Measurements from ENCODE around the gene WDR18. TPM values are rescaled to one million over a fixed set of nuclear protein-coding genes. Genes with fewer than 3 reads are reported as not detected.

WDR18 gene
- total RNA-seq, 2 donors from 2014 or later, result 26.5 to 81.5 TPM

- peaks cover 10% of the 10 kb centered on the region for H3K4me1 ChIP-seq
Measured at GRCh38 chr19:1026783-1027649, 42.9 kb downstream of the WDR18 start.

GRCh38 chr19:1027650-1028061 is 43.5 kb downstream of the WDR18 start:
- H3K4me1 ChIP-seq, result peaks cover 10% of the 10 kb centered on the region
- H3K27me3 ChIP-seq, result no peaks in the 10 kb centered on the region
- peak overlapping the region; percentile 94 to 95 for H3K9ac ChIP-seq (ENCODE audit: low read depth in 2 of 2, low read length in 2 of 2)
- intact Hi-C loops (cut with DNase I), result no loop called here
- TF ChIP-seq CTCF (IDR thresholded peaks at IDR 0.05), result no peak
- no peaks in the 10 kb centered on the region for H3K9me3 ChIP-seq
- peak overlapping the region; percentile 89 for H3K4me3 ChIP-seq
- H3K27ac ChIP-seq, result peak overlapping the region; percentile 95
- H3K36me3 ChIP-seq, result peaks cover 11% of the 10 kb centered on the region
- DNase-seq, result peak; percentile 53

More at GRCh38 chr19:1026783-1027649, 42.9 kb downstream of the WDR18 start:
- Histone ChIP-seq H3K27ac (peak overlapping the region; percentile 95), H3K4me3 (peak overlapping the region; percentile 89), H3K36me3 (peaks cover 4% of the 10 kb centered on the region), H3K9me3 (no peaks in the 10 kb centered on the region), H3K9ac (ENCODE audit: low read depth in 2 of 2, low read length in 2 of 2) (peak overlapping the region; percentile 94 to 95), H3K27me3 (no peaks in the 10 kb centered on the region)
- TF ChIP-seq CTCF (IDR thresholded peaks at IDR 0.05), result no peak
- intact Hi-C loops (cut with DNase I), result no loop called here
- DNase-seq, result no peak

GRCh38 chr19:1028062-1028926 is 44.1 kb downstream of the WDR18 start:
- Histone ChIP-seq H3K27me3 (no peaks in the 10 kb centered on the region), H3K27ac (peak overlapping the region; percentile 95), H3K9me3 (no peaks in the 10 kb centered on the region), H3K4me1 (peaks cover 10% of the 10 kb centered on the region), H3K36me3 (peaks cover 12% of the 10 kb centered on the region), H3K4me3 (peak overlapping the region; percentile 89), H3K9ac (ENCODE audit: low read depth in 2 of 2, low read length in 2 of 2) (peak overlapping the region; percentile 94 to 95)
- peak; percentile 80 for DNase-seq
- TF ChIP-seq CTCF (IDR thresholded peaks at IDR 0.05), result no peak
- intact Hi-C loops (cut with DNase I), result no loop called here

GRCh38 chr19:1032264-1032867 is 48.2 kb downstream of the WDR18 start:
- no peak for TF ChIP-seq CTCF (IDR thresholded peaks at IDR 0.05)
- Histone ChIP-seq H3K9ac (ENCODE audit: low read depth in 2 of 2, low read length in 2 of 2) (no peak overlapping the region), H3K27me3 (no peaks in the 10 kb centered on the region), H3K27ac (no peak overlapping the region), H3K36me3 (peaks cover 12% of the 10 kb centered on the region), H3K9me3 (no peaks in the 10 kb centered on the region), H3K4me3 (no peak overlapping the region), H3K4me1 (peaks cover 10% of the 10 kb centered on the region)
- intact Hi-C loops (cut with DNase I), result no loop called here
- no peak for DNase-seq

GRCh38 chr19:1035998-1036621 is 52.0 kb downstream of the WDR18 start:
- peaks cover 12% of the 10 kb centered on the region for H3K36me3 ChIP-seq
- TF ChIP-seq CTCF (IDR thresholded peaks at IDR 0.05), result no peak
- H3K9me3 ChIP-seq, result no peaks in the 10 kb centered on the region
- DNase-seq, result no peak
- no peak overlapping the region for H3K4me3 ChIP-seq
- no peak overlapping the region for H3K27ac ChIP-seq
- no peaks in the 10 kb centered on the region for H3K27me3 ChIP-seq
- H3K4me1 ChIP-seq, result peaks cover 11% of the 10 kb centered on the region
- H3K9ac ChIP-seq (ENCODE audit: low read depth in 2 of 2, low read length in 2 of 2), result no peak overlapping the region
- intact Hi-C loops (cut with DNase I), result no loop called here

Data from colonic mucosa (tissue), 4 donors.